ENCODE results near the gene ATP1A3.

DNA sequence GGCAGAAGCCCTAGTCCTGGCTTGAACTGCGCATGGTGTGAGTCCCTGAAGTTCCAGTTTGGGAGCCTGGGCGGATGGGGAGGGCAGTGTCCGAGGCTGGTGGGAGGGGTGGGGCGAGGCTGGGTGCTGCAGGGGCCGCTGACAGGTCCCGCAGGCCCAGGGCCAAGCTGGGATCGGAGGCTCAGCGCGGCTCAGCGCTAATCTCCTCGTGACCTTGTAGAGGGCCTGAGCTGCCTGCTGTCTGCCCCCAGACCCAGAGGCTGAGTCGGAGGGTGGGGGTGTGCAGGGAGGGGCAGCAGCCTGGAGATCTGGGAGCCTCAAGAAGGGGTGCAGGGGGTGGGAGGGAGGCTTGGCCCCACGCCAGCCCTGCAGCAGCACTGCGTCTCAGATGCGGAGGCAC is 3.0 kb downstream of the ATP1A3 start:
- TF ChIP-seq, protein P1, sequence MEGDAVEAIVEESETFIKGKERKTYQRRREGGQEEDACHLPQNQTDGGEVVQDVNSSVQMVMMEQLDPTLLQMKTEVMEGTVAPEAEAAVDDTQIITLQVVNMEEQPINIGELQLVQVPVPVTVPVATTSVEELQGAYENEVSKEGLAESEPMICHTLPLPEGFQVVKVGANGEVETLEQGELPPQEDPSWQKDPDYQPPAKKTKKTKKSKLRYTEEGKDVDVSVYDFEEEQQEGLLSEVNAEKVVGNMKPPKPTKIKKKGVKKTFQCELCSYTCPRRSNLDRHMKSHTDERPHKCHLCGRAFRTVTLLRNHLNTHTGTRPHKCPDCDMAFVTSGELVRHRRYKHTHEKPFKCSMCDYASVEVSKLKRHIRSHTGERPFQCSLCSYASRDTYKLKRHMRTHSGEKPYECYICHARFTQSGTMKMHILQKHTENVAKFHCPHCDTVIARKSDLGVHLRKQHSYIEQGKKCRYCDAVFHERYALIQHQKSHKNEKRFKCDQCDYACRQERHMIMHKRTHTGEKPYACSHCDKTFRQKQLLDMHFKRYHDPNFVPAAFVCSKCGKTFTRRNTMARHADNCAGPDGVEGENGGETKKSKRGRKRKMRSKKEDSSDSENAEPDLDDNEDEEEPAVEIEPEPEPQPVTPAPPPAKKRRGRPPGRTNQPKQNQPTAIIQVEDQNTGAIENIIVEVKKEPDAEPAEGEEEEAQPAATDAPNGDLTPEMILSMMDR (IDR thresholded peaks at IDR 0.05): no peak
- TF ChIP-seq POLR2A (IDR thresholded peaks at IDR 0.05): no peak

All from thyroid gland (tissue), 4 donors.